HEK293 (cell line): ENCODE data around the gene DYTN.

ENCODE experiments used
- CTCF ChIA-PET: fragments of 350-600 bp; formaldehyde crosslinking; extraction: SDS; loops from one replicate; lab custom pipeline; 2021; ENCODE audit warnings: antibody characterized with exemption; lab: Yijun Ruan, JAX
- POLR2A ChIA-PET: fragments of 300-600 bp; formaldehyde crosslinking; extraction: SDS; loops from one replicate; lab custom pipeline; 2020; ENCODE audit warnings: antibody characterized with exemption, inconsistent platforms; lab: Yijun Ruan, JAX
- H3K27ac ChIP-seq: fragments of 200-500 bp; sonication (Bioruptor generic); 2 replicates; pipeline ENCODE4 v1.5.1; 2014; ENCODE audit warnings: low read depth, low read length, control low read depth, inconsistent platforms; ENCODE audit errors: extremely low read depth
- H3K36me3 ChIP-seq, 2 experiments: fragments of 200-500 bp in 1 of 2; sonication (Bioruptor generic) in 1 of 2; 1 replicate in 1 of 2; 2 replicates in 1 of 2; pipeline ENCODE4 v1.5.1; 2014 to 2017; ENCODE audit warnings: inconsistent platforms in 2 of 2, low read length in 2 of 2; ENCODE audit not compliant: control insufficient read depth in 2 of 2, insufficient read depth in 1 of 2
- H3K4me1 ChIP-seq: fragments of 200-500 bp; sonication (Bioruptor generic); 2 replicates; pipeline ENCODE4 v1.5.1; 2014; ENCODE audit warnings: mild to moderate bottlenecking, low read length, inconsistent platforms; ENCODE audit not compliant: control insufficient read depth, insufficient read depth
- H3K4me3 ChIP-seq: 2 replicates; pipeline ENCODE4 v1.5.1; 2011; ENCODE audit warnings: low read depth, mild to moderate bottlenecking, control low read depth, low read length, moderate library complexity
- H3K9me3 ChIP-seq: fragments of 200-500 bp; sonication (Bioruptor generic); 2 replicates; pipeline ENCODE4 v1.5.1; 2014; ENCODE audit warnings: low read depth, low read length, inconsistent platforms; ENCODE audit not compliant: control insufficient read depth, insufficient read depth
- HOXC10 ChIP-seq: sonication (generic); formaldehyde crosslinking; IDR thresholded peaks from 2 replicates; pipeline ENCODE4 v1.8.1; 2023; ENCODE audit warnings: mild to moderate bottlenecking, missing genetic modification reagents
- IKZF3 ChIP-seq: fragments of 450-650 bp; IDR thresholded peaks from 2 replicates; pipeline ENCODE4 v1.5.0; 2018; ENCODE audit warnings: missing biosample characterization, mild to moderate bottlenecking, missing genetic modification characterization, moderate library complexity
- KLF8 ChIP-seq: fragments of 450-650 bp; formaldehyde crosslinking; IDR thresholded peaks from 2 replicates; pipeline ENCODE4 v1.5.1; 2016; ENCODE audit warnings: missing biosample characterization, missing genetic modification characterization
- MZF1 ChIP-seq: fragments of 450-650 bp; formaldehyde crosslinking; IDR thresholded peaks from 2 replicates; pipeline ENCODE4 v1.5.1; 2017; ENCODE audit warnings: missing biosample characterization, missing genetic modification characterization, borderline replicate concordance
- RBAK ChIP-seq: fragments of 450-650 bp; formaldehyde crosslinking; IDR thresholded peaks from 2 replicates; pipeline ENCODE4 v1.5.1; 2016; ENCODE audit warnings: missing biosample characterization, missing genetic modification characterization
- REPIN1 ChIP-seq: fragments of 450-650 bp; formaldehyde crosslinking; IDR thresholded peaks from 2 replicates; pipeline ENCODE4 v1.5.1; 2017; ENCODE audit warnings: missing biosample characterization, missing genetic modification characterization, low read depth
- SETDB1 ChIP-seq: IDR thresholded peaks from one replicate; pipeline ENCODE4 v1.6.1; 2017; ENCODE audit warnings: mild to moderate bottlenecking, low read length, moderate library complexity, mixed read lengths; ENCODE audit not compliant: insufficient read length
- TRIM28 ChIP-seq: IDR thresholded peaks from 2 replicates; pipeline ENCODE4 v1.6.1; 2011; ENCODE audit warnings: low read length, control low read depth, borderline replicate concordance
- ZFP37 ChIP-seq: fragments of 450-650 bp; formaldehyde crosslinking; IDR thresholded peaks from 2 replicates; pipeline ENCODE4 v1.5.1; 2016; ENCODE audit warnings: missing biosample characterization, missing genetic modification characterization
- ZNF112 ChIP-seq: fragments of 450-650 bp; formaldehyde crosslinking; IDR thresholded peaks from 2 replicates; pipeline ENCODE4 v1.5.0; 2017; ENCODE audit warnings: missing biosample characterization, missing genetic modification characterization
- ZNF138 ChIP-seq: fragments of 450-650 bp; formaldehyde crosslinking; IDR thresholded peaks from 2 replicates; pipeline ENCODE4 v1.5.1; 2016; ENCODE audit warnings: missing biosample characterization, missing genetic modification characterization, borderline replicate concordance
- ZNF140 ChIP-seq: fragments of 450-650 bp; formaldehyde crosslinking; IDR thresholded peaks from 2 replicates; pipeline ENCODE4 v1.5.1; 2016; ENCODE audit warnings: missing biosample characterization, missing genetic modification characterization
- ZNF16 ChIP-seq: fragments of 450-650 bp; formaldehyde crosslinking; IDR thresholded peaks from 2 replicates; pipeline ENCODE4 v1.5.1; 2016; ENCODE audit warnings: low read depth, missing biosample characterization, missing genetic modification characterization
- ZNF292 ChIP-seq: fragments of 450-650 bp; formaldehyde crosslinking; IDR thresholded peaks from 2 replicates; pipeline ENCODE4 v1.5.1; 2016; ENCODE audit warnings: low read depth, missing biosample characterization, missing genetic modification characterization, borderline replicate concordance
- ZNF366 ChIP-seq: fragments of 450-650 bp; formaldehyde crosslinking; conservative IDR thresholded peaks from 2 replicates; pipeline ENCODE4 v1.5.1; 2016; ENCODE audit warnings: missing biosample characterization, missing genetic modification characterization
- ZNF560 ChIP-seq: fragments of 450-650 bp; formaldehyde crosslinking; IDR thresholded peaks from 2 replicates; pipeline ENCODE4 v1.5.1; 2017; ENCODE audit warnings: missing biosample characterization, missing genetic modification characterization, borderline replicate concordance
- ZNF654 ChIP-seq: fragments of 450-650 bp; formaldehyde crosslinking; IDR thresholded peaks from 2 replicates; pipeline ENCODE4 v1.5.1; 2016; ENCODE audit warnings: low read depth, missing biosample characterization, missing genetic modification characterization
- ZNF660 ChIP-seq: fragments of 450-650 bp; IDR thresholded peaks from 2 replicates; pipeline ENCODE4 v1.5.1; 2018; ENCODE audit warnings: missing biosample characterization, mild to moderate bottlenecking, missing genetic modification characterization
- ZNF677 ChIP-seq: fragments of 450-650 bp; IDR thresholded peaks from 2 replicates; pipeline ENCODE4 v1.5.0; 2018; ENCODE audit warnings: missing biosample characterization, mild to moderate bottlenecking, missing genetic modification characterization, moderate library complexity
- ZNF791 ChIP-seq: fragments of 450-650 bp; formaldehyde crosslinking; IDR thresholded peaks from 2 replicates; pipeline ENCODE4 v1.5.1; 2016; ENCODE audit warnings: missing biosample characterization, missing genetic modification characterization
- TF ChIP-seq, protein P1 (sequence below): fragments of 450-650 bp; formaldehyde crosslinking; IDR thresholded peaks from 2 replicates; pipeline ENCODE4 v1.5.1; 2017; ENCODE audit warnings: missing biosample characterization, missing genetic modification characterization
- TF ChIP-seq, protein P2 (sequence below): fragments of 450-650 bp; formaldehyde crosslinking; IDR thresholded peaks from 2 replicates; pipeline ENCODE4 v1.5.1; 2016; ENCODE audit warnings: missing biosample characterization, missing genetic modification characterization
- TF ChIP-seq, protein P3 (sequence below): fragments of 450-650 bp; formaldehyde crosslinking; IDR thresholded peaks from 2 replicates; pipeline ENCODE4 v1.5.1; 2017; ENCODE audit warnings: missing biosample characterization, missing genetic modification characterization

Gene DYTN

DNA sequence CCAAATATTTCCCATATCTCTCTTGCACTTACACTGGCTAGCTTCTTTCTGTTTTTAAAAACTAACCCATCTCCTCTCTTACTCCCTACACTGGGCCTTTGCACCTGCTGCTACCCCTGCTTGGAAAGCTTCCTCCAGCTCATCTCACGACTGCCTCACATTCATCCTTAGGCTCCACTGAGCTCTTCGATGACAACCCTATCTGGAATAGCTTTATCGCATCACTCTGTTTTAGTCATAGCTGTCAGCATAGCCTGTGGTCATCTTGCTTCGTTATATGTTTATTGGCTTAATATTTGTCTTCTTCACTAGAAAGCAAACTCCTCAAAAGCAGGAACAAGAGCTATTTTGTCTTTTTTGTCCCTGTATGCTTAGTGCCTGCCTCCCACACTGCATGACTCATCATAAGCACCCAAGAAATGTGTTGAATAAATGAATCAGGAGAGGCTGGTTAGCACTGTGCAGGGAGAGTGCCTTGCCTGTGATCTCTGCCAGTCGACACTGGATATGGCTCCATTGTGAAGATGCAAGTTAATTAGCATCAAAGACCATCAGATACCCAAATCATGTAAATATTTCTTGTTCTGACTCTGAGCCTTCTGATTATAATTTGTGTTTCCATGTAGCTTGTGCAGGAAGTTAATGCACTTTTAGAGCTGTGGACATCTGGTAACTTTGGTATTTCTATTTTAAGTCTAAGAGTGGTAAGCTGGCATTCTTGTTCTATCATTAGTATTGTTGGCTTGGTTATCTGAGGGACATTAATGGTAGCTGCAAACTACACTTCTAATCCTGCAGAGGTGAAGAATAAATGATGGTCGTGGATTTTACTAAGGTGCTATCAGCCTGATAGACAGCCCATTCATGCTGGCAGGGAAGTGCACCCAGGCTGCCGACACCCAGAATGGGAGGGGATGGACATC is 10.3 kb upstream of the DYTN start:
- Histone ChIP-seq H3K27ac (no peak overlapping the region), H3K36me3 (no peaks in the 10 kb centered on the region), H3K4me1 (no peaks in the 10 kb centered on the region), H3K4me3 (no peak overlapping the region), H3K9me3 (no peaks in the 10 kb centered on the region)
- ChIA-PET CTCF (interaction anchor here (0.5 to 0.6 kb wide), 2 partner anchors 52 to 170 kb away, joined by 3 to 4 read pairs; no protein-coding TSS in a partner anchor), POLR2A (interaction anchor here (0.6 kb wide), 1 partner anchor 751 kb away, joined by 3 read pairs; no protein-coding TSS in a partner anchor)
- TF ChIP-seq, protein P1, sequence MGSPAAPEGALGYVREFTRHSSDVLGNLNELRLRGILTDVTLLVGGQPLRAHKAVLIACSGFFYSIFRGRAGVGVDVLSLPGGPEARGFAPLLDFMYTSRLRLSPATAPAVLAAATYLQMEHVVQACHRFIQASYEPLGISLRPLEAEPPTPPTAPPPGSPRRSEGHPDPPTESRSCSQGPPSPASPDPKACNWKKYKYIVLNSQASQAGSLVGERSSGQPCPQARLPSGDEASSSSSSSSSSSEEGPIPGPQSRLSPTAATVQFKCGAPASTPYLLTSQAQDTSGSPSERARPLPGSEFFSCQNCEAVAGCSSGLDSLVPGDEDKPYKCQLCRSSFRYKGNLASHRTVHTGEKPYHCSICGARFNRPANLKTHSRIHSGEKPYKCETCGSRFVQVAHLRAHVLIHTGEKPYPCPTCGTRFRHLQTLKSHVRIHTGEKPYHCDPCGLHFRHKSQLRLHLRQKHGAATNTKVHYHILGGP = peak; percentile 89
- TF ChIP-seq ZNF112 = no peak

DNA sequence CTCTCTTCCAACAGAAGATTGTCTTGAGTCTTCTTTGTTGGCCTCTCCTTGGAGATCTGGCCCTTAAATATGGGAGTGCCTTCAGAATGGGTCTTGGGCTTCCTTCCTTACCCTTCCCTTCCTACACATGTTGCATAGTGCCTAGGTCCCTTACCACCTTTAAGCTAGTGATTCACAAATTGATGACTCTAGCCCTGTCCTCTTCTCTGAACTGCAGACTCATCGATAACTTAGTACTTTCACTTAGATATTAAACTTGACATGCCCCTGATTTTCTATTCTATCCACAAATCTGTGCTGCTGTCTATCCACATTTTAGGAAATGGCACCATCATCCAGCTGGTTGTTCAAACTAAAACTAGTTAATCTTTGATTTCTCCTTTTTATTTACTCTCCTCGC is 9.1 kb upstream of the DYTN start:
- no peak overlapping the region for H3K4me3 ChIP-seq
- CTCF ChIA-PET = no interaction called here
- H3K4me1 ChIP-seq = no peaks in the 10 kb centered on the region
- TF ChIP-seq IKZF3 (tag by site-specific recombination) (no peak), ZNF292 (tag by site-specific recombination) (no peak), MZF1 (tag by site-specific recombination) (no peak), KLF8 (tag by site-specific recombination) (no peak), ZNF560 (no peak), ZFP37 (tag by site-specific recombination) (no peak)
- TF ChIP-seq, all 188 proteins: peak for 0
- Histone ChIP-seq H3K36me3 (no peaks in the 10 kb centered on the region), H3K9me3 (no peaks in the 10 kb centered on the region), H3K27ac (no peak overlapping the region)
- POLR2A ChIA-PET = no interaction called here

DNA sequence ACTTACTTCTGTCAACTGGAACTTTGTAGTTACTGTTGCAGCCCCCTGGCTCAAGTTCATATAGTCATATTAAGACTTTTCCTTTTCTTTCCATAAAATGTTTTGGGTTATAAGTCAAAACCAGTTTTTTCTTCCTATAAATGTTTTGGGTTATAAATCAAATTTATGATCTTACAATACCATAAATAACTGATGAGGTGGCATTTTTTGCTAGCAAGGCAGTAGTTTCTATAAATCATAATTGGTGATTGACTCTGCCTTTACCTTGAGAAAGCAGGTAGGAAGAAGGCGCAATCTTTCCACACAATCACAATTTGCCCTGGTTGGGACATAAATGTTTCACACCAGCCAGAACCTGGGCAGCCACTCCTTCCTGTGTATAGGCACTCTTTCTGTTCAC is 5.1 kb upstream of the DYTN start:
- no peak overlapping the region for H3K4me3 ChIP-seq
- no peak for TF ChIP-seq ZNF791 (tag by site-specific recombination)
- TF ChIP-seq ZNF366 (tag by site-specific recombination) = no peak
- TF ChIP-seq, all 188 proteins: peak for 0
- Histone ChIP-seq H3K36me3 (no peaks in the 10 kb centered on the region), H3K4me1 (no peaks in the 10 kb centered on the region), H3K9me3 (no peaks in the 10 kb centered on the region; the same call in 1 of the 2 replicates), H3K27ac (no peak overlapping the region)
- ChIA-PET POLR2A (no interaction called here), CTCF (no interaction called here)

DNA sequence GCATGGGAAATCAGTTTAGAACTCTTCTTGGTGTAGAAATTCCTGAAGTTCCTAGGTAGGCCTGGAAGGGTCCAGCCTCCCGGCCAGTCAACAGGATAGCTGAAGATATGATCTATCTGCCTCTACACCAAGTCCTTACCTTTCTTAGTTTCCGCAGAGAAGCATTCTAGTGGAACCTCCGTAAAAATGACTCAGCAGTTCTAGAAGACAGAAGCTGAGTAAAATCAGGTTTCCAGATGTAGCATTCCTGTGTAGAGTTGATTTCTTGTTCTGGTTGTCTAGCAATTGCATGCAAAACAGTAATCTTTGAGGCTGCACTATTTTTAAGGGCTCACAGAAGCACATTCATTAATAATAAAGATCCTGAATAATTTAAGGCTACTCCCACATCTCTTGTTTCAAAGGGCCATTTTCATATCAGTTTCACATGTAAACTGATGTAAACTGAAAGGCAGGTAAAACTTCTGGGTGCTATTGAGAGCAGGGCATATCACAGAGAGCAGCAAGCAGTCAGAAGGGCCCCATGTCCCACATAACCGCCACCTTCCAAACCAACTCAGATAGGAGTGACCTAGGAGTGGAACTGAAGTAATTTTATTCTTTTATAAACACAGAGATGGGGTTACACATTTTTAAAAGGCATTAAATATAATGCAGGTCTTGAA is 3.2 kb upstream of the DYTN start:
- H3K4me3 ChIP-seq = no peak overlapping the region
- ChIA-PET POLR2A (no interaction called here), CTCF (no interaction called here)
- H3K4me1 ChIP-seq = no peaks in the 10 kb centered on the region
- H3K36me3 ChIP-seq = no peaks in the 10 kb centered on the region
- no peak overlapping the region for H3K27ac ChIP-seq
- no peaks in the 10 kb centered on the region; the same call in 1 of the 2 replicates for H3K9me3 ChIP-seq
- TF ChIP-seq RBAK (tag by site-specific recombination) = no peak
- TF ChIP-seq ZNF140 = no peak
- no peak for TF ChIP-seq ZNF791 (tag by site-specific recombination)
- TF ChIP-seq TRIM28 = no peak
- no peak for TF ChIP-seq ZNF138 (tag by site-specific recombination)
- TF ChIP-seq MZF1 (tag by site-specific recombination) = no peak
- TF ChIP-seq SETDB1 = no peak
- no peak for TF ChIP-seq HOXC10 (CRISPR knock-in tag)
- TF ChIP-seq, protein P2, sequence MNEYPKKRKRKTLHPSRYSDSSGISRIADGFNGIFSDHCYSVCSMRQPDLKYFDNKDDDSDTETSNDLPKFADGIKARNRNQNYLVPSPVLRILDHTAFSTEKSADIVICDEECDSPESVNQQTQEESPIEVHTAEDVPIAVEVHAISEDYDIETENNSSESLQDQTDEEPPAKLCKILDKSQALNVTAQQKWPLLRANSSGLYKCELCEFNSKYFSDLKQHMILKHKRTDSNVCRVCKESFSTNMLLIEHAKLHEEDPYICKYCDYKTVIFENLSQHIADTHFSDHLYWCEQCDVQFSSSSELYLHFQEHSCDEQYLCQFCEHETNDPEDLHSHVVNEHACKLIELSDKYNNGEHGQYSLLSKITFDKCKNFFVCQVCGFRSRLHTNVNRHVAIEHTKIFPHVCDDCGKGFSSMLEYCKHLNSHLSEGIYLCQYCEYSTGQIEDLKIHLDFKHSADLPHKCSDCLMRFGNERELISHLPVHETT = no peak
- no peak for TF ChIP-seq ZNF677 (tag by site-specific recombination)
- TF ChIP-seq REPIN1 (tag by site-specific recombination) = no peak
- TF ChIP-seq ZNF16 (tag by site-specific recombination) = no peak
- TF ChIP-seq, protein P3, sequence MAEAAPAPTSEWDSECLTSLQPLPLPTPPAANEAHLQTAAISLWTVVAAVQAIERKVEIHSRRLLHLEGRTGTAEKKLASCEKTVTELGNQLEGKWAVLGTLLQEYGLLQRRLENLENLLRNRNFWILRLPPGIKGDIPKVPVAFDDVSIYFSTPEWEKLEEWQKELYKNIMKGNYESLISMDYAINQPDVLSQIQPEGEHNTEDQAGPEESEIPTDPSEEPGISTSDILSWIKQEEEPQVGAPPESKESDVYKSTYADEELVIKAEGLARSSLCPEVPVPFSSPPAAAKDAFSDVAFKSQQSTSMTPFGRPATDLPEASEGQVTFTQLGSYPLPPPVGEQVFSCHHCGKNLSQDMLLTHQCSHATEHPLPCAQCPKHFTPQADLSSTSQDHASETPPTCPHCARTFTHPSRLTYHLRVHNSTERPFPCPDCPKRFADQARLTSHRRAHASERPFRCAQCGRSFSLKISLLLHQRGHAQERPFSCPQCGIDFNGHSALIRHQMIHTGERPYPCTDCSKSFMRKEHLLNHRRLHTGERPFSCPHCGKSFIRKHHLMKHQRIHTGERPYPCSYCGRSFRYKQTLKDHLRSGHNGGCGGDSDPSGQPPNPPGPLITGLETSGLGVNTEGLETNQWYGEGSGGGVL (tag by site-specific recombination) = no peak
- no peak for TF ChIP-seq ZNF654
- TF ChIP-seq ZNF660 (tag by site-specific recombination) = no peak
